ENCODE results near the gene TNFSF4. TPM values are rescaled to one million over a fixed set of nuclear protein-coding genes. Genes with fewer than 3 reads are reported as not detected.
A peak's percentile ranks its signal among the peaks of the same experiment; 100 is the strongest.

Gene TNFSF4
- total RNA-seq, 3 donors from 2014 or later, result 0.66 to 1.9 (median 0.73) TPM

- DNase-seq (ENCODE audit: low spot score in 2 of 2), result no peak
- H3K27ac ChIP-seq, result no peak overlapping the region
- H3K4me1 ChIP-seq, result peaks cover 0 to 4% of the 10 kb centered on the region in 2 donors
- intact Hi-C loops (cut with DNase I; ENCODE audit: low total_unique reads), result no loop called here
- no peak for TF ChIP-seq CTCF (IDR thresholded peaks at IDR 0.05)
- no peak for TF ChIP-seq POLR2AphosphoS5 (IDR thresholded peaks at IDR 0.05)
- no peak for TF ChIP-seq POLR2A (IDR thresholded peaks at IDR 0.05)
- no peaks in the 10 kb centered on the region for H3K9me3 ChIP-seq
- no peaks in the 10 kb centered on the region for H3K27me3 ChIP-seq
- no peaks in the 10 kb centered on the region for H3K36me3 ChIP-seq
- no peak overlapping the region for H3K4me3 ChIP-seq
Measured at GRCh38 chr1:173210283-173210682, 3.2 kb upstream of the TNFSF4 start.

DNA sequence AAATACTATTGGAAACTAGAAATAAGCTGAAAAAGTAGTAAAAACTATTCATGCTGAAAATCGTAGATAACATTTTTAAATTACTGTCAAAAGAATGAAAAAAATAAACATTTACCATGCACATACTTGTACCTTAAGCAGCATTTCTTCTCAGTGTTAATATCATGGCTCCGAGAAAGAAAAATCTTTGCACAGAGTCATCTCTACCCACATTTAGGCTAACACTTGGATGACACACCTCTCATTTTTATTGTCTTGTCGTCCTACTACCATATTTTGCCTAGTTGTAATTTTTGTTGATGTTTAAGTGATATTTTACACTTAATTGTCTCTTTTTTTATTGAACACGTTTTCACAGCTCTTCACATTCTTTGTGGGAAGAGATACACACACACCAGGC, 1.7 kb upstream of the TNFSF4 start:
- DNase-seq (ENCODE audit: low spot score in 2 of 2), result no peak
- Histone ChIP-seq H3K36me3 (no peaks in the 10 kb centered on the region), H3K4me3 (no peak overlapping the region), H3K27ac (no peak overlapping the region), H3K9me3 (no peaks in the 10 kb centered on the region), H3K4me1 (peaks cover 0 to 4% of the 10 kb centered on the region in 2 donors), H3K27me3 (no peaks in the 10 kb centered on the region)
- TF ChIP-seq CTCF (IDR thresholded peaks at IDR 0.05) (no peak), POLR2A (IDR thresholded peaks at IDR 0.05) (no peak), POLR2AphosphoS5 (IDR thresholded peaks at IDR 0.05) (no peak)
- intact Hi-C loops (cut with DNase I; ENCODE audit: low total_unique reads), result no loop called here

DNA sequence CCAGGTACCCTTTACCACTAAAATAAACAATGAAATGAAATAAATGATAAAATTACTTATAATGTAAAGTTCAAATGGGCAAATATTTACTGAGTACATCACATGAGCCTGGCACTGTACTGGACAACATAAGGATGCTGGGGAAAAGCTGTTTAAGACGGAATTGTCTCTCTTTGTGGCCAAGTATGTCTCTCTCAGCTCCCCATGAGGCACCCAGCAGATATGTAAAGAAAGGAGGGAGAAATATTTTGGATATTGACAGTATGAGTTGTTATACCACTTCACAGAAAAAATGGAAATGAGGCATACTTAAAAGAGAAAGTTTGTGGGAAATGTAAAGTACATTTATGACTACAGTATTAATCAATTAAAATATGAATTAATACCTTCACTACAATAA, 1.0 kb upstream of the TNFSF4 start:
- peaks cover 0 to 4% of the 10 kb centered on the region in 2 donors for H3K4me1 ChIP-seq
- H3K36me3 ChIP-seq, result no peaks in the 10 kb centered on the region
- DNase-seq (ENCODE audit: low spot score in 2 of 2), result no peak
- H3K27me3 ChIP-seq, result no peaks in the 10 kb centered on the region
- intact Hi-C loops (cut with DNase I; ENCODE audit: low total_unique reads), result no loop called here
- H3K4me3 ChIP-seq, result no peak overlapping the region
- H3K27ac ChIP-seq, result no peak overlapping the region
- no peaks in the 10 kb centered on the region for H3K9me3 ChIP-seq
- TF ChIP-seq POLR2AphosphoS5 (IDR thresholded peaks at IDR 0.05) (no peak), POLR2A (IDR thresholded peaks at IDR 0.05) (no peak), CTCF (IDR thresholded peaks at IDR 0.05) (no peak)

- Histone ChIP-seq H3K27me3 (no peaks in the 10 kb centered on the region), H3K4me1 (peaks cover 0 to 4% of the 10 kb centered on the region in 2 donors), H3K36me3 (no peaks in the 10 kb centered on the region), H3K9me3 (no peaks in the 10 kb centered on the region), H3K27ac (peak overlapping the region in 1 of 2 donors; percentile 27), H3K4me3 (no peak overlapping the region)
- TF ChIP-seq CTCF (IDR thresholded peaks at IDR 0.05) (no peak), POLR2AphosphoS5 (IDR thresholded peaks at IDR 0.05) (peak in 2 of 3 donors; percentile 52 to 60), POLR2A (IDR thresholded peaks at IDR 0.05) (no peak)
- peak in 1 of 2 donors; percentile 25 for DNase-seq (ENCODE audit: low spot score in 2 of 2)
- intact Hi-C loops (cut with DNase I; ENCODE audit: low total_unique reads), result no loop called here
Measured at GRCh38 chr1:173205146-173206051, 1.7 kb downstream of the TNFSF4 start.

- DNase-seq (ENCODE audit: low spot score in 2 of 2), result no peak
- H3K4me1 ChIP-seq, result peaks cover 0 to 4% of the 10 kb centered on the region in 2 donors
- H3K36me3 ChIP-seq, result no peaks in the 10 kb centered on the region
- no peak for TF ChIP-seq POLR2AphosphoS5 (IDR thresholded peaks at IDR 0.05)
- TF ChIP-seq CTCF (IDR thresholded peaks at IDR 0.05), result no peak
- no peak for TF ChIP-seq POLR2A (IDR thresholded peaks at IDR 0.05)
- H3K27me3 ChIP-seq, result no peaks in the 10 kb centered on the region
- intact Hi-C loops (cut with DNase I; ENCODE audit: low total_unique reads), result no loop called here
- H3K4me3 ChIP-seq, result no peak overlapping the region
- no peaks in the 10 kb centered on the region for H3K9me3 ChIP-seq
- no peak overlapping the region for H3K27ac ChIP-seq
Measured at GRCh38 chr1:173204693-173205092, 2.4 kb downstream of the TNFSF4 start.
